GM20000 (cell line): Measurements from ENCODE around the gene CDKN2A.

Experiments
- DNase-seq: peaks from one replicate; pipeline ENCODE4 v3.0.0; 2012; ENCODE audit warnings: low spot score
- CTCF ChIP-seq: IDR thresholded peaks from 2 replicates; pipeline ENCODE4 v1.5.1; 2012; ENCODE audit warnings: mild to moderate bottlenecking, control low read depth; ENCODE audit errors: extremely low read depth, missing control alignments

The CDKN2A gene

DNA sequence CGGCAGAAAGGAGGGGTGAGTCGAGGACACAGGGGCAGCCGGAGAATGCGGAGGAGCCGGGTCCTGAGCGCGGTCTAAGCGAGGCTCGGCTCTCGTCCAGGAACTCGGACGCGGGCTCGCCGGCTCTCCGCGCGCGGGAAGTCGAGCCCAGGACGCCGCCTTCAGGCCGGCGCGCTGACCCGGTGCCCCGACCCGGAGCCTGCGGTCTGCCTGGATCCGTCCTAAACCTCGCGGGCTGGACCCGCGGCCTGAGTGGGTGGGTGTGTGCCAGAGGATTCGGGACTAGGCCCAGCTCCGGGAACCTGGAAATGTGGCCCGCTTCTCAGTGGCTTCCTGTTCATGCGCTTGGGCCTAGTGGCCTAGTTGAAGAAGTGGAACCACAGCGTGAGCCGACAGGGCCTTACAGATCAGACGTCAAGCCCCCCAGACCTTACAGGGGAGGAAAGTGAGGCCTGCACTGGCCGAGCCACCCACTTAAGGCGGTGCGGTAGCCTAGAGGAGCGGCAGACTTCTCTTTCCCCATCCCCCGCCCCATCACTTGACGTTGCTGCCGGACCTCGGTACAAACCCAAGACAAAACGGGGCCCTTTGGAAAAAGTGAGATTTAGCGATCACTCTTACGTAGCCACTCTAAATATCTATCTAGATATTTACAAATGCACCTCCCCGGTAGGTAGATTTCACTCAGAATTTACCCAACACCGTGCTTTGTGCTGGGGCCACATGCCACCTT lies 1.6 kb upstream of the CDKN2A start:
- no peak for TF ChIP-seq CTCF
- no peak for DNase-seq

DNA sequence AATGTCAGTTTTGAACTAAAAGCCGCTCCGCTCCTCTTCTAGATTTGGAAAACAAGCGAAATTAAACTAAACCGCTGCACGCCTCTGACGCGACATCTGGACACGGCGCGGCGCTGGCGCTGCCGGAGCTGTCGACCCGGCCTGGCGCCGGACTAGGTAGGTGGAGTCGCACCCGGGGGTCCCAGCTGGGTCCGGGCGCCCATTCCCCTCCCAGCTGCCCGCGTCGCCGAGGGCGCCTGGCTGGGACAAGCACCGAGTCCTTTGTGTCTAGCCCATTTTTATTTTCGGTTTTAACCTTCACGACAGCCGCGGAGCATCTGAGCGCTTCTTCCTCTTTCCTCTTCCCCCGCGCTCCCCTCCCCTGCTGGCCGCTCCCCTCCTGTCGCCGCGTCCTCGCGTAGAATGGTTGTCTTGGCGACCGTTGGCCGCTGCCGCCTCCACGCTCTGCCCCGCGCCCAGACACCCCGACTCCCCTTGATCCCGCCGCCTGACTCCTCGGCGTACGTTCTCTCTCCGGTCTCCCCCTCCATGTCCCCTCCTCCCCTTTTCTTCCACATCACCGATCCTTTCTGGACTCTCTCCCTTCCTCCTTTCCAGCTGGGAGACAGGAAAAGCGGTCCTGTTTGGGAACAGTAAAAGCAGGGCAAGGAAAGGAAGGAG lies 944 bp upstream of the CDKN2A start:
- no peak for TF ChIP-seq CTCF
- peak; percentile 93 for DNase-seq

DNA sequence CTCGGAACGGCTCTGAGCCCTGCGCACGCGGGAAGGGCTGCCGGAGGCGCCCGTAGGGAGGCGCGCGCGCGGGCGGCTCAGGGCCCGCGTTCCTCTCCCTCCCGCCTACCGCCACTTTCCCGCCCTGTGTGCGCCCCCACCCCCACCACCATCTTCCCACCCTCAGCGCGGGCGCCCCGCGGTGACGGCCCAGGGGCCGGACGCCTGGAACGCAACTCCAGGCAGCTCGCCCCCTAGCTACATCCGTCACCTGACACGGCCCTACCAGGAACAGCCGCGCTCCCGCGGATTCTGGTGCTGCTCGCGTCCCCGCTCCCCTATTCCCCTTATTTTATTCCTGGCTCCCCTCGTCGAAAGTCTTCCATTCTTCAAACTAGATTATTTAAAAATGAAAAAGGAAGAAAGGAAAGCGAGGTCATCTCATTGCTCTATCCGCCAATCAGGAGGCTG lies 389 bp upstream of the CDKN2A start, which contains the start of gene CDKN2B-AS1:
Gene CDKN2B-AS1, plus strand, starts transcription at position 236 of the 450 bp plus-strand sequence.
- peak; percentile 78 for DNase-seq
- TF ChIP-seq CTCF: peak; percentile 9

GRCh38 chr9:21993007-21993406 lies 1.2 kb downstream of the CDKN2A start:
- TF ChIP-seq CTCF: no peak
- no peak for DNase-seq

DNA sequence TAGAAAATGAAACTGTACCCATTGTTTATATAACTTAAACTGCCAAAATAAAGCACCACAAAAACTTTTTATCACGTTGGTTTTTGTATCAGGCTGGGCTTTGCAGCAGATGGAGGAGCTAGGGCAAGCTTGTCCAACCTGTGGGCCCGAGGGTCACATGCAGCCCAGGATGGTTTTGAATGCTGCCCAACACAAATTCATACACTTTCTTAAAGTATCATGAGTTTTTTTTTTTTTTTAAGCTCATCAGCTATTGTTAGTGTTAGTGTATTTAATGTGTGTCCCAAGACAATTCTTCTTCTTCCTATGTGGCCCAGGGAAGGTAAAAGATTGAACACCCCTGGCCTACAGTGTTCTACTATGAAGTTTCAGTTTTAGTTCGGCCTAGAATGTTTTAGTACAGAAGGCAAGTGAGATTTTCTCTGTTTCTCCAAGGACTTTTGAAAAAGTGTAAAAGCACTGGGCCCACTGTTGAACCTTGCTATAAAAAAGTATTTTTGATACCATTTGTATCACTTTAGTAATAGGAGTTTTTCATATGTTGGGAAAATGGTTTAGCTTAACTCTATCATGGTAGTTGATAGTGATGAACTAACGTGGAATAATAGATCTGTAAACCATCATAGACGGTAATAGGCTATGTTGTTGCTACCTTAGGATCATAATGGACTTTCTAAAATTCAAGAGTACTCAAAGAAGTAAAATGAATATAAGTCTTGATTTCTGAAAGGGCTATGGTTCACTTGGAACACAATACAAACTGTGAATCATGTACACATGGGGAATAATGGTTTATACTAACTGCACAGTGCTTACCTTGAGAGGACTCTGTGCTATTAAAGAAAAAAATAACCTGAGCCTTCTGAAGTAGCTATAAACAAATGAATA lies 2.9 kb downstream of the CDKN2A start:
- DNase-seq: no peak
- TF ChIP-seq CTCF: no peak

DNA sequence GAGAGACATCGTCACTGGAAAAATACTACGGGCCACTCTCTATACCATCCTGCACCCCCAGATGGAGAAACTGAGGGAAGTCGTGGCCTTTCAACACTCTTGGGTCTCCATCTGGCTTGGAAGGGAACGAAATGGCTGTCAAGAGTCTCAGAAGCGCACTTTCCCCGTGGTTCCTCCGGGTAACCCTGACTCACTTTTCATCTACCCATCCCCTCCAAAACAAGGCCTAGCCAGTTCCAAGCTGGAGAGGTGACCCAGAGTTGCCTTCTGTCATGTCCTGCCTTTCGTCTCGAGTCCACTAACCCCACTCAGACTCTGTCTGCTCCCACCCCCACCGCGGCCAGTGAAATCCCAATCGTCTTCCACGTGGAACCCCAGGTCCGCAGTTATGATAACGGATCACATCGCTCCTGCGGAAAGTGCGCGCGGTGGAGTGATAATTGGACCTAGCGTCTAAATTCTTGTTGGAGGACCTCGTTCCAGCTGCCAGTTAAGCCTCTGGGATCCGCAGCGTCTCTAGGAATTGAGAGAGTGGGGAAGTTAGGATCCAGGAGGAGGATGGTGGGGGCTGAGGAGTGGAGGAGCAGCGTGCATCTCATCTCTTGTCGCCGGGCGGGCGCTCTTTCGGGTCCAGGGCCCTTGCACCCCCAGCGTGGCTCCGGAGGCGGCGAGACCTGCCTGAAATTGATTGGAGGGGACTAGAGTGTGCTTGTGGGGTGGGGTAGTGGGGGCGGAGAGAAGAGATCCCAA lies 4.6 kb downstream of the CDKN2A start:
- no peak for DNase-seq

More for the DNA sequence above, 4.6 kb downstream of the CDKN2A start:
- no peak for TF ChIP-seq CTCF
